Measurements from ENCODE around the gene PFKFB3. TPM values are rescaled to one million over a fixed set of nuclear protein-coding genes. Genes with fewer than 3 reads are reported as not detected.
A peak's percentile ranks its signal among the peaks of the same experiment; 100 is the strongest.
"Not testable (repeated sequence)": the region's sequence is repeated elsewhere in the genome, so short reads cannot be mapped to it uniquely, and the experiment has no call there.

PFKFB3 gene
- total and polyA plus RNA-seq, 2 of the 13 experiments (the other 11 are each of a cell fraction or from before 2014, with no cell fraction given), result 1.2 to 13.3 TPM

- H3K27ac ChIP-seq (ENCODE audit: extremely low read length, insufficient read depth, low read length); H3K4me1 ChIP-seq (ENCODE audit: insufficient read depth, low read length); H3K4me3 ChIP-seq (replicated peaks in 1 of 3; ENCODE audit: insufficient read depth in 1 of 3, low read depth in 2 of 3, low read length in 3 of 3); ATAC-seq; in situ Hi-C loops (cut with HindIII; ENCODE audit: extremely low pct_ligation_motif_present, low pct_unique_long_range_greater_than_20kb); POLR2A ChIA-PET; DNase-seq (ENCODE audit: low spot score); FAIRE-seq; H3K36me3 ChIP-seq (replicated peaks in 1 of 2; ENCODE audit: control insufficient read depth in 1 of 2, insufficient read depth in 2 of 2, low read length in 2 of 2); intact Hi-C loops (cut with micrococcal nuclease; ENCODE audit: unreplicated experiment); H3K9me3 ChIP-seq (ENCODE audit: low read length); H2AFZ ChIP-seq (ENCODE audit: low read length); H3K27me3 ChIP-seq (ENCODE audit: control insufficient read depth in 1 of 2, insufficient read depth in 2 of 2, low read length in 2 of 2); CTCF ChIA-PET (ENCODE audit: low intra/inter-chr PET ratio, low total read pairs); BruUV-seq (replicated peaks); H3K79me2 ChIP-seq (ENCODE audit: insufficient read depth, low read length); H3K9ac ChIP-seq (ENCODE audit: insufficient read depth, low read depth, low read length); H3K4me2 ChIP-seq (ENCODE audit: low read depth, low read length); H4K20me1 ChIP-seq (ENCODE audit: insufficient read depth, low read length): not testable (repeated sequence)
- 84% methylated on average over 6 of the region's 6 CpGs for WGBS (ENCODE audit: low lambda C conversion rate)
Measured at GRCh38 chr10:6238587-6239212, 36.0 kb downstream of the PFKFB3 start.

DNA sequence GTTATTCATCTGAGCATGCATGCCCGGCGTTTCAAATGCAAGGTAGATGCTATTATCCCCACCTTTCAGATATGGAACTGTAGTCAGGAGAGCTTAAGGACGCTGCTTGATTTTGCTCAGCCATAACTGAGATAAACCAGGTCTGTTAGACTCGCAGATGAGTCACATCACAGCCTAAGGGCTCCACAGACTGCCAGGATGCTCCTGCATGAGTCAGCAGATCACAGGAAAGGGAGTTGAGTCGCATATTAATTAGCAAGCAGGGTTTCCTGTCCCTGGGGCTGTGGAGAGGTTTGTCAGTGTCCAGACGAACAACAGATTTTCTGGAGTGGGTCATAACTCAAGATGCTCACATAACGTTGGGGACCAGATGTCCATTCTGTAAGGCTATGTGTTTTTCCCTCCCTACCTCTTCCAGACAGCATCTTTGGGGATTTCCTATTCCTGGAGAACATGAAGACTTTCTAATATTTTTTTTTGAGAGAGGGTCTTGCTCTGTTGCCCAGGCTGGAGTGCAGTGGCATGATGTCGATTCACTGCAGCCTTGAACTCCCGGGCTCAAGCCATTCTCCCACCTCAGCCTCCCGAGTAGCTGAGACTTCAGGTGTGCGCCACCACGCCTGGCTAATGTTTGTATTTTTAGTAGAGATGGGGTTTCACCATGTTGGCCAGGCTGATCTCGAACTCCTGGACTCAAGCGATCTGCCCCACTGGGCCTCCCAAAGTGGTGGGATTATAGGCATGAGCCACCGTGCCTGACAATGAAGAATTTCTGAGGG lies 36.7 kb downstream of the PFKFB3 start:
- in situ Hi-C loops (cut with HindIII; ENCODE audit: extremely low pct_ligation_motif_present, low pct_unique_long_range_greater_than_20kb), result no loop called here
- Histone ChIP-seq H3K27me3 (ENCODE audit: control insufficient read depth in 1 of 2, insufficient read depth in 2 of 2, low read length in 2 of 2) (no peaks in the 10 kb centered on the region), H4K20me1 (ENCODE audit: insufficient read depth, low read length) (no peaks in the 10 kb centered on the region), H3K4me1 (ENCODE audit: insufficient read depth, low read length) (no peaks in the 10 kb centered on the region), H3K4me2 (ENCODE audit: low read depth, low read length) (no peak overlapping the region), H3K36me3 (replicated peaks in 1 of 2; ENCODE audit: control insufficient read depth in 1 of 2, insufficient read depth in 2 of 2, low read length in 2 of 2) (no peaks in the 10 kb centered on the region; a peak in 1 of 5 replicates), H3K27ac (ENCODE audit: extremely low read length, insufficient read depth, low read length) (no peak overlapping the region), H3K9ac (ENCODE audit: insufficient read depth, low read depth, low read length) (no peak overlapping the region), H2AFZ (ENCODE audit: low read length) (no peak overlapping the region), H3K4me3 (replicated peaks in 1 of 3; ENCODE audit: insufficient read depth in 1 of 3, low read depth in 2 of 3, low read length in 3 of 3) (no peak overlapping the region), H3K79me2 (ENCODE audit: insufficient read depth, low read length) (no peaks in the 10 kb centered on the region), H3K9me3 (ENCODE audit: low read length) (no peaks in the 10 kb centered on the region)
- ChIA-PET POLR2A (no interaction called here), CTCF (ENCODE audit: low intra/inter-chr PET ratio, low total read pairs) (no interaction called here)
- peak; percentile 72 for ATAC-seq
- peak; percentile 65 for DNase-seq (ENCODE audit: low spot score)
- BruUV-seq (replicated peaks), result no TSS peak
- FAIRE-seq, result no peak
- WGBS (ENCODE audit: low lambda C conversion rate), result 61% methylated on average over 15 of the region's 15 CpGs
- intact Hi-C loops (cut with micrococcal nuclease; ENCODE audit: unreplicated experiment), result no loop called here
- TF ChIP-seq, protein P1, sequence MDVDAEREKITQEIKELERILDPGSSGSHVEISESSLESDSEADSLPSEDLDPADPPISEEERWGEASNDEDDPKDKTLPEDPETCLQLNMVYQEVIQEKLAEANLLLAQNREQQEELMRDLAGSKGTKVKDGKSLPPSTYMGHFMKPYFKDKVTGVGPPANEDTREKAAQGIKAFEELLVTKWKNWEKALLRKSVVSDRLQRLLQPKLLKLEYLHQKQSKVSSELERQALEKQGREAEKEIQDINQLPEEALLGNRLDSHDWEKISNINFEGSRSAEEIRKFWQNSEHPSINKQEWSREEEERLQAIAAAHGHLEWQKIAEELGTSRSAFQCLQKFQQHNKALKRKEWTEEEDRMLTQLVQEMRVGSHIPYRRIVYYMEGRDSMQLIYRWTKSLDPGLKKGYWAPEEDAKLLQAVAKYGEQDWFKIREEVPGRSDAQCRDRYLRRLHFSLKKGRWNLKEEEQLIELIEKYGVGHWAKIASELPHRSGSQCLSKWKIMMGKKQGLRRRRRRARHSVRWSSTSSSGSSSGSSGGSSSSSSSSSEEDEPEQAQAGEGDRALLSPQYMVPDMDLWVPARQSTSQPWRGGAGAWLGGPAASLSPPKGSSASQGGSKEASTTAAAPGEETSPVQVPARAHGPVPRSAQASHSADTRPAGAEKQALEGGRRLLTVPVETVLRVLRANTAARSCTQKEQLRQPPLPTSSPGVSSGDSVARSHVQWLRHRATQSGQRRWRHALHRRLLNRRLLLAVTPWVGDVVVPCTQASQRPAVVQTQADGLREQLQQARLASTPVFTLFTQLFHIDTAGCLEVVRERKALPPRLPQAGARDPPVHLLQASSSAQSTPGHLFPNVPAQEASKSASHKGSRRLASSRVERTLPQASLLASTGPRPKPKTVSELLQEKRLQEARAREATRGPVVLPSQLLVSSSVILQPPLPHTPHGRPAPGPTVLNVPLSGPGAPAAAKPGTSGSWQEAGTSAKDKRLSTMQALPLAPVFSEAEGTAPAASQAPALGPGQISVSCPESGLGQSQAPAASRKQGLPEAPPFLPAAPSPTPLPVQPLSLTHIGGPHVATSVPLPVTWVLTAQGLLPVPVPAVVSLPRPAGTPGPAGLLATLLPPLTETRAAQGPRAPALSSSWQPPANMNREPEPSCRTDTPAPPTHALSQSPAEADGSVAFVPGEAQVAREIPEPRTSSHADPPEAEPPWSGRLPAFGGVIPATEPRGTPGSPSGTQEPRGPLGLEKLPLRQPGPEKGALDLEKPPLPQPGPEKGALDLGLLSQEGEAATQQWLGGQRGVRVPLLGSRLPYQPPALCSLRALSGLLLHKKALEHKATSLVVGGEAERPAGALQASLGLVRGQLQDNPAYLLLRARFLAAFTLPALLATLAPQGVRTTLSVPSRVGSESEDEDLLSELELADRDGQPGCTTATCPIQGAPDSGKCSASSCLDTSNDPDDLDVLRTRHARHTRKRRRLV (CRISPR knock-in tag; IDR thresholded peaks at IDR 0.05), result no peak
- peak; percentile 75 for TF ChIP-seq FOSL2 (CRISPR knock-in tag; IDR thresholded peaks at IDR 0.05)
- no peak for TF ChIP-seq SIN3A (IDR thresholded peaks at IDR 0.05; ENCODE audit: borderline replicate concordance, low read depth, low read length)
- no peak for TF ChIP-seq ZNF629 (CRISPR knock-in tag; conservative IDR thresholded peaks at IDR 0.05)
- TF ChIP-seq ZNF232 (CRISPR knock-in tag; IDR thresholded peaks at IDR 0.05; ENCODE audit: borderline replicate concordance), result no peak
- TF ChIP-seq PAX8 (CRISPR knock-in tag; IDR thresholded peaks at IDR 0.05; ENCODE audit: borderline replicate concordance), result no peak
- no peak for TF ChIP-seq MTF2 (CRISPR knock-in tag; IDR thresholded peaks at IDR 0.05; ENCODE audit: borderline replicate concordance)
- no peak for TF ChIP-seq POLR2AphosphoS2 (IDR thresholded peaks at IDR 0.05; ENCODE audit: low read depth, low read length)
- TF ChIP-seq ATF7-NPFF (CRISPR knock-in tag; IDR thresholded peaks at IDR 0.05; ENCODE audit: low read depth), result no peak
- TF ChIP-seq NFE2L2 (IDR thresholded peaks at IDR 0.05; ENCODE audit: low read length), result peak; percentile 44; the same call in 1 of the 2 replicates
- 0 out of 2 replicates have a peak, but pooled peaks have one; percentile 28 for TF ChIP-seq MAFF (IDR thresholded peaks at IDR 0.05; ENCODE audit: low read depth, low read length)
- TF ChIP-seq KDM1A (CRISPR knock-in tag; IDR thresholded peaks at IDR 0.05), result no peak
- no peak for TF ChIP-seq ZSCAN30 (CRISPR knock-in tag; IDR thresholded peaks at IDR 0.05)
- TF ChIP-seq ZNF777 (CRISPR knock-in tag; IDR thresholded peaks at IDR 0.05), result no peak
